Measurements from ENCODE around the gene TBCK.

TBCK gene

DNA sequence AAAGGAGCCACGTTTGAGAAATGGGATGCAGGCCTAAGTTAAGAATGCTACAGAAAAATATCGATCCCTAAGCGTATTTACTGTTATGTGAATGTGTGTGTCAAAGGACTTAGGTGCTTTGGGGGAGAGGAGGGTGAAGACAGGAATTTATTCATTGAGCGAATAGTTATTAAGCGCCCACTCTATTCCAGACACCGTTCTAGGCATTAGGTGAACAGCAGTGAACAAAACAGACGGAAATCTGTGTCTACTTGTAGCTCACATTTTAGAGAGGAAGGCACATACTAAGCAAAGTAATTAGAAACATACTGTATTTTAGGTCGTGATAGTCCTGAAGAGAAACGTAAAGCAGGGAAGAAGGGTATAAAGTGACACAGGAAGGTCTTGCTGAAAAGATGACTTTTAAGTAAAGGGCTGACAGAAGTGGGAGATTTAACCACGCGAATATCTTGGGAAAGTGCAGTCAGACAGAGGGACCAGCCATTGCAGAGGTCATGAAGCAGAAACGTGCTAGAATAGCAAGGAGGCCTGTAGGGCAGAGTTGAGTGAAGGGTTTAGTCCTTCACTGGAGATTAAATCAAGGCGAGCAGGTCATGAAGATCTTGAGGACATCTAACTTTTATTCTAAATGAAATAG is 882 bp upstream of the TBCK start:
- peak overlapping the region; percentile 79 for H3K4me3 ChIP-seq (ENCODE audit: low read depth, low read length)
- no peak for DNase-seq (ENCODE audit: low read depth, low spot score)
- TF ChIP-seq, protein P1, sequence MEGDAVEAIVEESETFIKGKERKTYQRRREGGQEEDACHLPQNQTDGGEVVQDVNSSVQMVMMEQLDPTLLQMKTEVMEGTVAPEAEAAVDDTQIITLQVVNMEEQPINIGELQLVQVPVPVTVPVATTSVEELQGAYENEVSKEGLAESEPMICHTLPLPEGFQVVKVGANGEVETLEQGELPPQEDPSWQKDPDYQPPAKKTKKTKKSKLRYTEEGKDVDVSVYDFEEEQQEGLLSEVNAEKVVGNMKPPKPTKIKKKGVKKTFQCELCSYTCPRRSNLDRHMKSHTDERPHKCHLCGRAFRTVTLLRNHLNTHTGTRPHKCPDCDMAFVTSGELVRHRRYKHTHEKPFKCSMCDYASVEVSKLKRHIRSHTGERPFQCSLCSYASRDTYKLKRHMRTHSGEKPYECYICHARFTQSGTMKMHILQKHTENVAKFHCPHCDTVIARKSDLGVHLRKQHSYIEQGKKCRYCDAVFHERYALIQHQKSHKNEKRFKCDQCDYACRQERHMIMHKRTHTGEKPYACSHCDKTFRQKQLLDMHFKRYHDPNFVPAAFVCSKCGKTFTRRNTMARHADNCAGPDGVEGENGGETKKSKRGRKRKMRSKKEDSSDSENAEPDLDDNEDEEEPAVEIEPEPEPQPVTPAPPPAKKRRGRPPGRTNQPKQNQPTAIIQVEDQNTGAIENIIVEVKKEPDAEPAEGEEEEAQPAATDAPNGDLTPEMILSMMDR (IDR thresholded peaks at IDR 0.05; ENCODE audit: low read depth, low read length): no peak
- in situ Hi-C loops (cut with HindIII; ENCODE audit: low sequenced_read_pairs): no loop called here

GRCh38 chr4:106315476-106315967 is 487 bp downstream of the TBCK start:
- TF ChIP-seq, protein P1 (IDR thresholded peaks at IDR 0.05; ENCODE audit: low read depth, low read length): no peak
- DNase-seq (ENCODE audit: low read depth, low spot score): peak; percentile 24
- in situ Hi-C loops (cut with HindIII; ENCODE audit: low sequenced_read_pairs): no loop called here
- H3K4me3 ChIP-seq (ENCODE audit: low read depth, low read length): peak overlapping the region; percentile 79

GRCh38 chr4:106314960-106315359 is 1.0 kb downstream of the TBCK start:
- no peak for DNase-seq (ENCODE audit: low read depth, low spot score)
- in situ Hi-C loops (cut with HindIII; ENCODE audit: low sequenced_read_pairs): no loop called here
- peak overlapping the region; percentile 79 for H3K4me3 ChIP-seq (ENCODE audit: low read depth, low read length)
- TF ChIP-seq, protein P1 (IDR thresholded peaks at IDR 0.05; ENCODE audit: low read depth, low read length): no peak

- TF ChIP-seq, protein P1 (IDR thresholded peaks at IDR 0.05; ENCODE audit: low read depth, low read length): no peak
- in situ Hi-C loops (cut with HindIII; ENCODE audit: low sequenced_read_pairs): no loop called here
- no peak overlapping the region for H3K4me3 ChIP-seq (ENCODE audit: low read depth, low read length)
- no peak for DNase-seq (ENCODE audit: low read depth, low spot score)
These were observed 2.9 kb downstream of the TBCK start for GRCh38 chr4:106312997-106313522.

DNA sequence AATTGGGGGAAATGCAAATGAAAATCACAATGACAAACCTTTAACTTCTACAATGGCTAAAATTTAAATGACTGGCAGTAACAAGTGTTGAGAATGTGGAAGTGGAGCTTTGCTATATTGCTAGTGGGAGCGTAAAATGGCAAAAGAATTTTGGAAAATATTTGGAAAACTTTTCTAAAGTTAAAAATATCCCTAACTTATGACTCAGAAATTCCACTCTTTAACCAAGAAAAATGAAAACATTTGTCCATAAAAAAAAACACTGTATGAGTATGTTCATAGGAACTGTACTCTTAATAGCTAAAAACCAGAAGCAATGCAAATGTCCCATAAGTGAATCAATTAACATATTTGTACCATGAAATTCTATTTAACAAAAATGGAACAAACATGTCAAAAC is 3.6 kb downstream of the TBCK start:
- H3K4me3 ChIP-seq (ENCODE audit: low read depth, low read length): no peak overlapping the region
- TF ChIP-seq, protein P1 (IDR thresholded peaks at IDR 0.05; ENCODE audit: low read depth, low read length): no peak
- in situ Hi-C loops (cut with HindIII; ENCODE audit: low sequenced_read_pairs): no loop called here
- DNase-seq (ENCODE audit: low read depth, low spot score): peak; percentile 37

- TF ChIP-seq, protein P1 (IDR thresholded peaks at IDR 0.05; ENCODE audit: low read depth, low read length): no peak
- H3K4me3 ChIP-seq (ENCODE audit: low read depth, low read length): no peak overlapping the region
- DNase-seq (ENCODE audit: low read depth, low spot score): no peak
- in situ Hi-C loops (cut with HindIII; ENCODE audit: low sequenced_read_pairs): no loop called here
These were observed 9.4 kb downstream of the TBCK start for GRCh38 chr4:106306561-106306960.
